HT-29 (cell line): Measurements from ENCODE around the gene RCC1. TPM values are rescaled to one million over a fixed set of nuclear protein-coding genes. Genes with fewer than 3 reads are reported as not detected.

ENCODE experiments used
- small RNA-seq: library from RNA; depleted of rRNA; stranded (forward); fragments of <200 nt; gene quantifications from one replicate; pipeline ENCODE3, GENCODE V24; 2014
- total RNA-seq: library from RNA; depleted of rRNA; stranded (reverse); fragments of >200 nt; shearing (Covaris generic); gene quantifications from 2 replicates; pipeline ENCODE4 v1.2.3, GENCODE V29; 2014; rRNA removed

Gene RCC1
- total RNA-seq, 1 experiment from 2014 or later, result 131 TPM

Small RNA genes within 50 kb of the gene (small RNA-seq; reads per million reads assigned to genes)
- gene RNU6ATAC27P, result not detected
- gene SNORA16A, result not detected
- gene SNORA44, result not detected
- gene SNORA61, result not detected
- gene SNORA73A, result not detected
- 48.5 reads per million, percentile 95 among the genes with 10 or more reads in this experiment for gene SNORA73B
- gene SNORD99, result 12,566 reads per million, percentile 100 among the genes with 10 or more reads in this experiment

Other genes starting within 250 kb of the RCC1 start
- 15.1 and 19.3 TPM in 2 replicates for gene SESN2, start 246.5 kb upstream of the RCC1 start, total RNA-seq
- gene MED18, start 177.0 kb upstream of the RCC1 start, total RNA-seq, result 9.6 TPM in 2 replicates
- 7.5 and 8.0 TPM in 2 replicates for gene PHACTR4, start 136.3 kb upstream of the RCC1 start, total RNA-seq
- gene TRNAU1AP, start 47.0 kb downstream of the RCC1 start, total RNA-seq, result 22.0 and 23.9 TPM in 2 replicates
- gene RAB42, start 86.2 kb downstream of the RCC1 start, total RNA-seq, result 0.81 and 0.97 TPM in 2 replicates
- gene TAF12, start 137.0 kb downstream of the RCC1 start, total RNA-seq, result 28.9 TPM in 2 replicates
- gene RNU11, start 142.6 kb downstream of the RCC1 start, total RNA-seq, result not detected in 2 replicates
- 6.2 and 9.2 TPM in 2 replicates for gene GMEB1, start 162.7 kb downstream of the RCC1 start, total RNA-seq
- 45.5 and 46.6 TPM in 2 replicates for gene YTHDF2, start 230.9 kb downstream of the RCC1 start, total RNA-seq